Fibroblast of villous mesenchyme (primary cell): ENCODE results near the gene S100A6. TPM values are rescaled to one million over a fixed set of nuclear protein-coding genes. Genes with fewer than 3 reads are reported as not detected.
"Not testable (repeated sequence)": the region's sequence is repeated elsewhere in the genome, so short reads cannot be mapped to it uniquely, and the experiment has no call there.

Experiments
- DNase-seq: peaks from one replicate; pipeline ENCODE4 v3.0.0-alpha.2; 2010; ENCODE audit warnings: low read depth
- H3K4me3 ChIP-seq: 2 replicates; pipeline ENCODE4 v1.5.1; 2011; ENCODE audit warnings: low read depth, mild to moderate bottlenecking, low read length
- CTCF ChIP-seq: IDR thresholded peaks from 2 replicates; pipeline ENCODE4 v1.5.1; 2012; ENCODE audit warnings: low read depth, mild to moderate bottlenecking, low read length; ENCODE audit not compliant: insufficient read depth
- total RNA-seq: library from RNA; depleted of rRNA; stranded (reverse); fragments of >200 nt; gene quantifications from 2 replicates; pipeline ENCODE4 v1.2.3, GENCODE V29; 2012

Gene S100A6
- total RNA-seq, 1 donor = 1,040 TPM

- no peak overlapping the region for H3K4me3 ChIP-seq
- DNase-seq = no peak
- TF ChIP-seq CTCF = no peak
These were observed 27.7 kb upstream of the S100A6 start for GRCh38 chr1:153563483-153563901.

- DNase-seq, H3K4me3 ChIP-seq: not testable (repeated sequence)
These were observed 26.2 kb upstream of the S100A6 start for GRCh38 chr1:153562021-153562420.

GRCh38 chr1:153561466-153561985 is 25.7 kb upstream of the S100A6 start:
- no peak for TF ChIP-seq CTCF
- H3K4me3 ChIP-seq = no peak overlapping the region
- DNase-seq = no peak

- H3K4me3 ChIP-seq = no peak overlapping the region
- no peak for DNase-seq
- TF ChIP-seq CTCF = no peak
These were observed 25.1 kb upstream of the S100A6 start for GRCh38 chr1:153560771-153561465.

- no peak for DNase-seq
- no peak overlapping the region for H3K4me3 ChIP-seq
These were observed 24.4 kb upstream of the S100A6 start for GRCh38 chr1:153560241-153560640.

DNA sequence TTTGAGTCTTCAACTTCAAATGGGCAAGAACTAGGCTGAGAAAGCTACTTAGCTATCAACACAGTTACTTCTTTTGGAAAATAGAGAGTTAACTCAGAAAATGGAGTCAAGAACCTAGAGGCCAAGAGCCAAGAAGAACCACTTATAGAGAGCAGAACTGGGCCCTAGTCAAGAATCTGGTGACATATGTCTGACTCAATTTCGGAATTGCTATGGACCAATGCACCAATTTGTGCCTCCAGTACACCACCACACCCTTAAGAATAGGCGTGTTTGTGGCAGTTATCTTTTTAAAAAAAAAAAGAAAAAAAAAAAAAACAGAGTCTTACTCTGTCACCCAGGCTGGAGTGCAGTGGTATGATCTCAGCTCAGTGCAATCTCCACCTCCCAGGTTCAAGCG is 22.1 kb upstream of the S100A6 start:
- TF ChIP-seq CTCF = no peak
- DNase-seq = no peak
- H3K4me3 ChIP-seq = no peak overlapping the region

More at GRCh38 chr1:153560241-153560640, 24.4 kb upstream of the S100A6 start:
- no peak for TF ChIP-seq CTCF

GRCh38 chr1:153556348-153556747 is 20.6 kb upstream of the S100A6 start:
- no peak overlapping the region for H3K4me3 ChIP-seq
- DNase-seq = no peak
- TF ChIP-seq CTCF = no peak
